K562 (cell line): ENCODE results near the gene ZNF318. TPM values are rescaled to one million over a fixed set of nuclear protein-coding genes. Genes with fewer than 3 reads are reported as not detected.
"Not testable (repeated sequence)": the region's sequence is repeated elsewhere in the genome, so short reads cannot be mapped to it uniquely, and the experiment has no call there.

Source experiments
- ATAC-seq: fragments of 200-7000 bp; cut with Tn5 transposase; 3 replicates; pipeline ENCODE4 v1.9.1; 2020; ENCODE audit warnings: moderate library complexity
- BruUV-seq: library from RNA; stranded (reverse); fragments of 400-500 nt; replicated peaks from 2 replicates; lab custom pipeline; 2021; lab: Mats Ljungman, UMichigan
- CTCF ChIA-PET: fragments of 300-600 bp; formaldehyde crosslinking; extraction: SDS; loops from one replicate; lab custom pipeline; 2021; ENCODE audit warnings: low intra/inter-chr PET ratio; lab: Yijun Ruan, JAX
- POLR2A ChIA-PET: fragments of 300-600, 350-650 bp; sonication (Branson Sonifier 250); formaldehyde crosslinking; extraction: SDS; loops from one replicate; lab custom pipeline; 2021; ENCODE audit warnings: antibody characterized with exemption, inconsistent platforms; lab: Yijun Ruan, JAX
- DNase-seq, 4 experiments: peaks; one replicate each; pipeline versions ENCODE4 v3.0.0 to v3.0.0-alpha.2; 2011 to 2018; ENCODE audit warnings: low spot score in 3 of 4, mixed read lengths in 3 of 4; ENCODE audit errors: extremely low read depth in 1 of 4
- FAIRE-seq: peaks from 2 replicates; lab custom pipeline; 2011; peaks lifted over from hg19 to GRCh38; lab: Jason Lieb, UNC
- H2AFZ ChIP-seq: 2 replicates; pipeline ENCODE4 v1.6.0; 2011; ENCODE audit warnings: low read depth, low read length, control low read depth, inconsistent platforms
- H3K27ac ChIP-seq: fragments of 200-600 bp; 3 replicates; pipeline ENCODE4 v1.8.0; 2011; ENCODE audit warnings: low read depth, mild to moderate bottlenecking, control low read depth, inconsistent platforms, low read length, moderate library complexity, mixed read lengths; ENCODE audit errors: extremely low read depth
- H3K27me3 ChIP-seq, 2 experiments: fragments of 300-600 bp in 1 of 2; 2 replicates in 1 of 2; 3 replicates in 1 of 2; pipeline versions ENCODE4 v1.6.0 to v1.8.0; 2011; ENCODE audit warnings: inconsistent platforms in 2 of 2, low read length in 2 of 2, mild to moderate bottlenecking in 1 of 2, mixed read lengths in 1 of 2, moderate library complexity in 1 of 2; ENCODE audit not compliant: control insufficient read depth in 2 of 2, insufficient read depth in 2 of 2
- H3K36me3 ChIP-seq: fragments of 300-600 bp; 3 replicates; pipeline ENCODE4 v1.8.0; 2011; ENCODE audit warnings: mild to moderate bottlenecking, low read length, inconsistent platforms; ENCODE audit not compliant: control insufficient read depth, insufficient read depth
- H3K4me1 ChIP-seq, 2 experiments: fragments of 200-600 bp in 1 of 2; replicated peaks in 1 of 2; 2 replicates in 1 of 2; 3 replicates in 1 of 2; pipeline versions ENCODE4 v1.5.1 to v1.8.0; 2011; ENCODE audit warnings: inconsistent platforms in 2 of 2, low read length in 2 of 2, mild to moderate bottlenecking in 1 of 2, mixed read lengths in 1 of 2, moderate library complexity in 1 of 2; ENCODE audit not compliant: control insufficient read depth in 2 of 2, insufficient read depth in 2 of 2
- H3K4me2 ChIP-seq: 2 replicates; pipeline ENCODE4 v1.6.1; 2011; ENCODE audit warnings: low read length, control low read depth, inconsistent platforms, mixed read lengths; ENCODE audit not compliant: insufficient read depth
- H3K4me3 ChIP-seq: fragments of 200-600 bp; sonication (generic), shearing (Covaris generic); 2 replicates; pipeline ENCODE4 v1.5.1; 2016; ENCODE audit warnings: control low read depth, inconsistent platforms
- H3K79me2 ChIP-seq: fragments of 200-600 bp; 3 replicates; pipeline ENCODE4 v1.8.0; 2011; ENCODE audit warnings: low read length, inconsistent platforms; ENCODE audit not compliant: control insufficient read depth, insufficient read depth
- H3K9ac ChIP-seq, 2 experiments: 2 replicates each; pipeline versions ENCODE4 v1.6.0 to v1.6.1; 2011; ENCODE audit warnings: low read depth in 2 of 2, low read length in 2 of 2, control low read depth in 1 of 2, inconsistent platforms in 1 of 2, mild to moderate bottlenecking in 1 of 2, mixed read lengths in 1 of 2; ENCODE audit not compliant: insufficient read depth in 1 of 2
- H3K9me1 ChIP-seq: one replicate; pipeline ENCODE4 v1.6.0; 2011; ENCODE audit warnings: inconsistent platforms, mild to moderate bottlenecking, low read length, moderate library complexity; ENCODE audit not compliant: control insufficient read depth, insufficient read depth
- H3K9me3 ChIP-seq: replicated peaks from 2 replicates; pipeline ENCODE4 v1.5.1; 2011; ENCODE audit warnings: low read depth, low read length, inconsistent platforms; ENCODE audit not compliant: control insufficient read depth, insufficient read depth
- H4K20me1 ChIP-seq: replicated peaks from 2 replicates; pipeline ENCODE4 v1.6.1; 2011; ENCODE audit warnings: low read length, inconsistent platforms, mixed read lengths; ENCODE audit not compliant: control insufficient read depth, insufficient read depth
- ARNT ChIP-seq, 2 experiments: fragments of 450-650 bp; IDR thresholded peaks; 2 replicates each; pipeline ENCODE4 v1.6.1; 2016; ENCODE audit warnings: mild to moderate bottlenecking in 1 of 2
- CREB3 ChIP-seq: fragments of 450-650 bp; conservative IDR thresholded peaks from 2 replicates; pipeline ENCODE4 v1.6.1; 2016; ENCODE audit warnings: missing genetic modification characterization, low read depth, mild to moderate bottlenecking, missing compliant biosample characterization, moderate library complexity
- CUX1 ChIP-seq: fragments of 200-800 bp; sonication (Bioruptor generic); IDR thresholded peaks from 2 replicates; pipeline ENCODE4 v1.6.1; 2016; ENCODE audit warnings: missing genetic modification characterization, missing compliant biosample characterization
- DIDO1 ChIP-seq: fragments of 450-650 bp; IDR thresholded peaks from 2 replicates; pipeline ENCODE4 v1.6.1; 2016; ENCODE audit warnings: low read depth, missing biosample characterization, missing genetic modification characterization
- ETS2 ChIP-seq: IDR thresholded peaks from 2 replicates; pipeline ENCODE4 v1.6.1; 2016; ENCODE audit warnings: borderline replicate concordance, missing genetic modification characterization, mild to moderate bottlenecking, moderate library complexity, missing compliant biosample characterization; ENCODE audit not compliant: poor library complexity, severe bottlenecking
- ETV5 ChIP-seq: sonication (generic); formaldehyde crosslinking; IDR thresholded peaks from 2 replicates; pipeline ENCODE4 v1.4.0; 2020; ENCODE audit warnings: low read depth, mild to moderate bottlenecking, missing genetic modification reagents
- HDGF ChIP-seq: fragments of 450-650 bp; IDR thresholded peaks from 2 replicates; pipeline ENCODE4 v1.6.1; 2016
- MBD1 ChIP-seq: fragments of 250-450 bp; sonication (Bioruptor Pico); IDR thresholded peaks from 2 replicates; pipeline ENCODE4 v1.8.0; 2022; ENCODE audit warnings: inconsistent platforms
- MECOM ChIP-seq: fragments of 250-450 bp; sonication (Bioruptor Pico); IDR thresholded peaks from 2 replicates; pipeline ENCODE4 v1.8.0; 2022; ENCODE audit warnings: inconsistent platforms
- NFRKB ChIP-seq: fragments of 450-650 bp; IDR thresholded peaks from 2 replicates; pipeline ENCODE4 v1.6.1; 2016; ENCODE audit warnings: low read depth
- POLR2H ChIP-seq: IDR thresholded peaks from 2 replicates; pipeline ENCODE4 v1.6.1; 2016; ENCODE audit warnings: missing genetic modification characterization, low read depth, mild to moderate bottlenecking, control low read depth, missing compliant biosample characterization, moderate library complexity
- ZNF263 ChIP-seq: sonication (generic); formaldehyde crosslinking; IDR thresholded peaks from 2 replicates; pipeline ENCODE4 v1.8.0; 2022; ENCODE audit warnings: mild to moderate bottlenecking, missing genetic modification reagents, borderline replicate concordance
- ZNF830 ChIP-seq: fragments of 250-450 bp; sonication (Bioruptor Pico); IDR thresholded peaks from 2 replicates; pipeline ENCODE4 v1.5.0; 2021; ENCODE audit warnings: mild to moderate bottlenecking
- WGBS: fragments of 100-300 bp; shearing (Covaris generic); methylation state at CpG from one replicate; pipeline ENCODE4 v1.1.6; 2016; ENCODE audit warnings: low coverage, mixed read lengths; ENCODE audit not compliant: insufficient coverage; ENCODE audit errors: missing lambda C conversion rate; 5-methylcytosine and 5-hydroxymethylcytosine counted together
- in situ Hi-C: fragments of 300-500 bp; cut with MboI; formaldehyde crosslinking; loops from 4 replicates; pipeline ENCODE4 v1.15.0; 2018; ENCODE audit warnings: inconsistent platforms, mixed read lengths
- intact Hi-C: fragments of 100-400 bp; cut with micrococcal nuclease; formaldehyde crosslinking; loops from 2 replicates; pipeline ENCODE4 v1.14.2; 2022
- polyA plus RNA-seq, 8 experiments: library from polyadenylated mRNA; depleted of rRNA in 4 of 8; stranded (reverse) in 5 of 8; unstranded in 3 of 8; fragments of >200 nt; fragmentation: Nextera tagmentation in 2 of 8; fragmentation: Illumina TruSeq in 1 of 8; extraction: Ambion mirVana in 2 of 8; extraction: Trizol in 1 of 8; gene quantifications; 2 replicates each; pipeline versions ENCODE4 v1.2.1 to v1.2.3, GENCODE V29; 2011 to 2014; ENCODE audit warnings: inconsistent platforms in 1 of 8, missing spikeins in 1 of 8
- total RNA-seq, 7 experiments: library from RNA; depleted of rRNA in 6 of 7; stranded (reverse); fragments of >200 nt in 6 of 7; fragmentation: Illumina TruSeq in 2 of 7; extraction: Trizol in 2 of 7; gene quantifications; 2 replicates each; pipeline versions ENCODE4 v1.2.1 to v1.2.3, GENCODE V29; 2011 to 2021; ENCODE audit warnings: low replicate concordance in 1 of 7

Gene ZNF318
- total and polyA plus RNA-seq, 9 of the 15 experiments (the other 6 are each of a cell fraction or from before 2014, with no cell fraction given) = 3.2 to 19.0 (median 9.2) TPM

GRCh38 chr6:43370003-43370580 lies 645 bp upstream of the ZNF318 start:
- ATAC-seq, H3K9me1 ChIP-seq, H3K9me3 ChIP-seq, H3K36me3 ChIP-seq, intact Hi-C loops, H3K27me3 ChIP-seq, H4K20me1 ChIP-seq, FAIRE-seq, in situ Hi-C loops: not testable (repeated sequence)
- Histone ChIP-seq H3K9ac (peak overlapping the region; percentile 29 to 69; a peak in 3 of 4 replicates), H3K4me2 (peak overlapping the region; percentile 96), H3K27ac (peak overlapping the region; percentile 82), H3K79me2 (peaks cover 19% of the 10 kb centered on the region), H2AFZ (peak overlapping the region; percentile 98), H3K4me1 (peaks cover 18 to 23% of the 10 kb centered on the region in 2 experiments; a peak in 4 of 5 replicates), H3K4me3 (peak overlapping the region; percentile 71)
- BruUV-seq = TSS peak; percentile 98
- POLR2A ChIA-PET = interaction anchor here (0.6 to 2.8 kb wide), 14 partner anchors 8 to 458 kb away, joined by 3 to 14 read pairs (median 4); no protein-coding TSS in a partner anchor
- peak in 1 of 4 experiments; percentile 18 for DNase-seq
- CTCF ChIA-PET = interaction anchor here (0.5 kb wide), 1 partner anchor 459 kb away, joined by 3 read pairs; no protein-coding TSS in a partner anchor
- WGBS = 47% methylated on average over 16 of the region's 16 CpGs
- TF ChIP-seq MBD1 (CRISPR knock-in tag) (peak; percentile 79), ETS2 (tag) (peak; percentile 57), POLR2H (tag) (0 out of 2 replicates have a peak, but pooled peaks have one; percentile 12), CUX1 (CRISPR knock-in tag) (peak; percentile 53; the same call in 1 of the 2 replicates), HDGF (0 out of 2 replicates have a peak, but pooled peaks have one; percentile 50), MECOM (CRISPR knock-in tag) (peak; percentile 63; the same call in 1 of the 2 replicates), ZNF830 (CRISPR knock-in tag) (0 out of 2 replicates have a peak, but pooled peaks have one; percentile 37), DIDO1 (tag) (peak; percentile 32; the same call in 1 of the 2 replicates), ETV5 (CRISPR knock-in tag) (0 out of 2 replicates have a peak, but pooled peaks have one; percentile 9), ARNT (IDR thresholded peaks at IDR 0.05) (peak; percentile 36 to 82; a peak in 1 of 4 replicates), NFRKB (peak; percentile 55; the same call in 1 of the 2 replicates), CREB3 (tag) (0 out of 2 replicates have a peak, but pooled peaks have one; percentile 14), ZNF263 (CRISPR knock-in tag) (0 out of 2 replicates have a peak, but pooled peaks have one; percentile 10)
